LNCAP (cell line): Measurements from ENCODE around the gene TRPV2.

ENCODE experiments used
- TF ChIP-seq, protein P1 (sequence below): fragments of 450-650 bp; IDR thresholded peaks from 2 replicates; pipeline ENCODE4 v1.5.1; 2017; ENCODE audit warnings: mild to moderate bottlenecking

The TRPV2 gene

DNA sequence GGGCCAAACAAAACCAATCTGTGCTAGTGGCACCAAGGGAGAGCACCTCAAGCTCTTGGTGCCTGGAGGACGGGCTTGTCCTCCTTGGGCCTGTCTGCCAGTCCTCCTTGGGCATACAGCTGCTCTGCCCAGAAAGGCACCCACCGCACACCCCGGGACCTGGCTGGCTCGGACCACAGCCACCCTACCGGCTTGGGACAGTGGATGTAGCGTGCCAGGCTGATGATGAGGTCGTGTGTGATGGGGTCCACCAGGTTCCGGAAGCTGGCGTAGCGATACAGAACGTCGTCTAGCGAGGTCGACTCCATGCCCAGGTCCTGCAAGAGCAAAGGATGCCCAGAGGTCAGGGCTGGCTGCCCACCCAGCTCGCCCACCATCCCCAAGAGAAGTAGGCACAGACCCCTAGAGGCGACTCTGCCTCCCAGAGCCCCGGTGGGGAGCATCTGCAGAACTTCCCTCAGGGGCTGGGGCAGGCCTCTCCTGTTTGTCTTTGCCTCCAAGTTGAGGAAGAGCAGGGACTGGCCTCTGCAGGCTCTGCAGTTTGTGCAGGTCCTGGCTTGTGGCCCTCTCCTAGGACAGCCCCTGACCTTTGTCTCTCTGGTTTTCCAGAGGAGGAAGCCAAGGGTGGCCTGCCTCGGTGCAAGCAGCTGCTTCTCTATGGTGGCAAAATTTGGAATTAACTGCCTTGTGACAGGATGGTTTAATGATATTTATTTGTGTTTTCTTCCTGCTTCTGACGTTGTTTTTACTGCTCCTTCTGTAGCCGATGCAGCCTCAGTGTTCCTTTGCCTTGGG, 46.9 kb downstream of the TRPV2 start:
- TF ChIP-seq, protein P1, sequence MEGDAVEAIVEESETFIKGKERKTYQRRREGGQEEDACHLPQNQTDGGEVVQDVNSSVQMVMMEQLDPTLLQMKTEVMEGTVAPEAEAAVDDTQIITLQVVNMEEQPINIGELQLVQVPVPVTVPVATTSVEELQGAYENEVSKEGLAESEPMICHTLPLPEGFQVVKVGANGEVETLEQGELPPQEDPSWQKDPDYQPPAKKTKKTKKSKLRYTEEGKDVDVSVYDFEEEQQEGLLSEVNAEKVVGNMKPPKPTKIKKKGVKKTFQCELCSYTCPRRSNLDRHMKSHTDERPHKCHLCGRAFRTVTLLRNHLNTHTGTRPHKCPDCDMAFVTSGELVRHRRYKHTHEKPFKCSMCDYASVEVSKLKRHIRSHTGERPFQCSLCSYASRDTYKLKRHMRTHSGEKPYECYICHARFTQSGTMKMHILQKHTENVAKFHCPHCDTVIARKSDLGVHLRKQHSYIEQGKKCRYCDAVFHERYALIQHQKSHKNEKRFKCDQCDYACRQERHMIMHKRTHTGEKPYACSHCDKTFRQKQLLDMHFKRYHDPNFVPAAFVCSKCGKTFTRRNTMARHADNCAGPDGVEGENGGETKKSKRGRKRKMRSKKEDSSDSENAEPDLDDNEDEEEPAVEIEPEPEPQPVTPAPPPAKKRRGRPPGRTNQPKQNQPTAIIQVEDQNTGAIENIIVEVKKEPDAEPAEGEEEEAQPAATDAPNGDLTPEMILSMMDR, result no peak

DNA sequence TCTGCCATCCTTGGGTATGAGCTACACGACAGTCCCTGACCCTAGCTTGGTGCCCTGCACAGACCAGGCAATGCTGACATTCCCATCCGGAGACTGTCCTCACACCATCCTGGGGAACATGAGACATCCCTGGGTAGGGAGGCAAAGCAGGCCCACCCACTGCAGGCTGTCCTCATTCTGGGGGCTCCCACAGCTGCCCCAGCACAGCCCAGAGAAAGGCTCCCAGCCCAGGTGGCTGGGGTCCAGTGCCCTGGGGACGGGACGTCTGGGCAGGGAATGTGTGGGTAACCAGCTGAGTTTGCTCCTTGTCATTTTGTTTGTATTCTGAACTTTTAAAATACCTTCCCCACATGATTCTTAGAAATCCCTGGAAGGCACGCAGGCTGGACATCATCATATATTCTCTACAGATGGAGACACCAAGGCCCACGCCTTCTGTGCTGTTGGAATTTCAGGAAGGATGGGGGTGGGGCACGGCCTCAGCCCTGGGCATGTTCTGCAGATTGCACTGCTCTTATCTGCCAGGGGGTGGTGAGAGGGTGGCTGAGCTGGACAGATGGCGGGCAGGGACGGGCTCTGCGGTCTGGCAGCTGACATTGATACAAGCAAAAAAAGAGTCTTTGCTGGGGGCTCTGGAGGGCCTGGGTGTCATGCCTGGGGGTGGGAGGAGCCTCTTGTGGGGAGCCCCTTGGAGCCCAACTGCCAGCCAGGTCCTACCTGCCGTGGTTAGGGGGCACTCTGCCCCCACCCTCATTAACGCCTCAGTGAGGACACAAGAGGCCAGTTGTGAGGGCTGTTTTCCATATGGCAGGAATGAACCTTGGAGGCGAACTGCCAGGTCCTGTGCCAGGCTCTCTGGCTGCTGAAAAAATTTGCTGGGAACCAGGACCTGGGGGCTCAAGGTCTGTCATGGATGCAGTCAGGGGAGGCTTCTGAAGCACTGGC, 48.3 kb downstream of the TRPV2 start:
- TF ChIP-seq, protein P1, result no peak

DNA sequence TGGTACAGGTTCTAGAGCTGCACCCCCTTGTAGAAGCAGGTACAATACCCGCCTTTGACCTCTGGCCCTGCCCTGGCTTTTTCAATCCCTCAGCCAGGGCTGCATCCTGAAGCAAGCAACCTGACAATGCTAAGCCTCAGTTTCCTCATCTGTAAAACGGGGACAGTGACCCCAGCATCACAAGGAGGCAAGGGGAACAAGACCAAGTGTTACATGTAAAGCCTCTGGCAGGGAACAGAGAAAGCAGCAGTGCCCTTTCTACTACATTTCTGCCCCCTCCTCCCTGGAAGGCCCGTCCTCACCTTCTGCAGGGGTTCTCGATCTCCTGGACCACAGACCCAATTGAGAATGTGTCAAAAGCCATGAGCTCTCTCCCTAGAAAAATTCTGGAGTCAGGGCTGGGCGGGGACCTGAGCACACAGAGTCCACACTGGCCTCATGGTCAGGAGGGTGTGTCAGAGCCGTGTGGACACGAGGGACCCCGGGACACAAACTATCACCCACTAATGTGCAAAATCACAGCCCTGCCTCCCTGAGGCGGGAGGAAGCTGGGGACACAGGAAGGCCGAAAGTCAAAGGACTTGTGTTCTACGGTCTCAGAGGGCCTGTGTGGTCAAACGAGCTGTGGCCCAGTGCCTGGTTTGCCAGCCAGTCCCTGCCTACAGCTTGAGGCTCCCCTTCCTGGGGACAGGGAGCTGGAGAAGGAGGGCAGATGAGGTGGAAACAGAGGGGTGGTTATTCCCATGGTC, 49.1 kb downstream of the TRPV2 start:
- TF ChIP-seq, protein P1, result no peak

DNA sequence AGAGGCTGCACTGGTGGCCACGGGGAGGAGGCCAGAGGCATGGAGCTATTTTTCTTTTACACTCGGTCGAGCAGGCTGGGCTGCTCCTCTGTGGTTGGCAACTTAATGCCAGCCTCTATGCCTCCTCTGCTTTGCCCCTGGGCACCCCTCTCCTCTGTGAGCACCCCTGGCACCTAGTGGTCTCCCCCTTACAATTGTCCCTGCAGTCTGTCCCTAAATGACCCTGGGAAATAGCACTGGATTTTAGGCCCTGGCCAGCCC, 49.6 kb downstream of the TRPV2 start:
- TF ChIP-seq, protein P1, result no peak

DNA sequence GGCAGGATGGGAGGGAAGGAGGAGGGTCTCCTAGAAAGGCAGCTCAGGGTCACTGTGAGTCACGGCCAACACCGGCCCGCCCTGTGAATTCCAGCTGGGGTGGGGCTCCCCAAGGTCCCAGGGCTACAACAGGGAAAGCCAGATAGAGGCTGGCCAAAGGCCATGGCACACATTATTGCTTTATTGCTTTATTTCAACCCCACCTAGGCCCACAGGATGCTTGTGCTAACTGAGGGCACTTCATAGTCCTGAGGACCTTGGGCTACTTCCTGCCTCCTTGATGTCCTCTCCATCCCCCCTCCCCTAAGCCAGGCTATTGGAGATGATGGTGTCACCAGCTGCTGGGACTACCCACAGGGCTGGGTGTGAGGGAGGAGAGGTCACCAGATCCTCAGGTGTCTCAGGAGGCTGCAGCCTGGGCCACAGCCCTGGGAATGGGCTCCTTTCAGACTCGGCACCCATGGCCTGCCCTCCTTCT, 50.5 kb downstream of the TRPV2 start:
- TF ChIP-seq, protein P1, result no peak

DNA sequence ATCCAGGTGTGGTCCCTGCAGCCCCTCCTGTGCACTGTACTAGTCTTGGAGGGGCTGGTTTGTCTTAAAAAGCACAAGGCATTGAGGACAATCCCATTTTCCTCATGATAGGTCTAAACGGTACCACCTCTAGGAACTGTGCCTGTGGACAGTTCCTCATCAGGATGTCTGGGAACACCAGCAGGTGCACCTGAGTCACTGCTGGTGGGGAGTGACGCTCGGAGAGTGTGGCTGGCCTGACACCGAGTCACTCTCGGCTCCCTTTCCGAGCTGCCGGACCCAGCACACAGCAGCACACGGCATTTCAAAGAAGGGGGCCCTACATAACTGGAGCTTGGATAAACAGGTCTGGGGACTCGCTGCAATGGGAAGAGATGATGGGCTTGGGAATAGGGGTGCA, 51.0 kb downstream of the TRPV2 start:
- TF ChIP-seq, protein P1, result no peak

DNA sequence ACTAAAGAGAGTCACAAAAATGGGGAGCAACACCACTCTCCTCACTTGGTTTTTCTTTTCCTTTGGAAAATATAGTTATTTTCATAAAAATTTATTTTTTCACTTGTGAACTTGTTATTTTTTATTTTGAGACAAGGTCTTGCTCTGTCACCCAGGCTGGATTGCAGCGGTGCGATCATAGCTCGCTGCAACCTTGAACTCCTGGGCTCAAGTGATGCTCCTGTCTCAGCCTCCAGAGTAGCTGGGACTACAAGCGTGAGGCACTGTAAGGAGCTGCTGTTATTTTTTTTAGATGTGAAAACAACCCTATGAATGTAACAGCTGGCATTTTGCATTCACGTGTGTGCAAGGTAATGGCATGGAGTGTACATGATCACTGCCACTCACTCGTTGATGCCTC, 51.7 kb downstream of the TRPV2 start:
- TF ChIP-seq, protein P1, result no peak
